Inflammatory macrophage treated with lipopolysaccharide for 1 hour (primary cell): ENCODE measurements around the gene RPRD1B.

Experiments used
- DNase-seq, 2 donors: peaks; one replicate each; pipeline ENCODE4 v3.0.0-alpha.2; 2020 to 2022

Gene RPRD1B

DNA sequence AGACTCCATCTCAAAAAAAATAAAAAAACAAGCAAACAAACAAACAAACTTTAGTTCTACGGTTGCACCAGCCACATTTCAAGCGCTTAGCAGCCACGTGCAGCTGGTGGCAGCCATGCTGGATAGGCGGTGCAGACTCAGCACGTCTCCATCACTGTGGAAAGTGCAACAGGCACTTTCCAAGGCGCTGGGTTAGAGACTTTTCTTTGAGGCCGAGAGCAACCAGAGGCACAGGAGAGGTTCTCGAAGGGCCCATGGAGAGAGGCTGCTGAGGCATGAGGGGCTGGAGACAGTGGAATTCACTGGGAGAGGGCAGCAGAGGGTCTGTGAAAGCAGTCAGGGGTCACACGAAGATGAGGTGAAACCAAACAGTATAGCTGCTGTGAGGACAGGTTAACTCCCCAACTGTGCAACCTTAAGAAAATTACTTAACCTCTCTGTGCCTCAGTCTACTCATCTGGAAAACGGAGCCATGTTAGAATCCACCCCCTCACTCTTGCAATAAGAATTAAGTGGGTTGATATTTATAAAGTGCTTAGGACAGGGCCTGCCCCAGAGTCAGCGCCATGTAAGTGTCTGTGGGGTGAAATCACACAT, 104.0 kb downstream of the RPRD1B start:
- no peak for DNase-seq

- DNase-seq = no peak
Observed at GRCh38 chr20:38138086-38138778, 104.7 kb downstream of the RPRD1B start.

- no peak for DNase-seq
Observed at GRCh38 chr20:38139156-38139912, 105.8 kb downstream of the RPRD1B start.

- DNase-seq = peak in 1 of 2 donors; percentile 30
Observed at GRCh38 chr20:38139977-38140753, 106.6 kb downstream of the RPRD1B start.

DNA sequence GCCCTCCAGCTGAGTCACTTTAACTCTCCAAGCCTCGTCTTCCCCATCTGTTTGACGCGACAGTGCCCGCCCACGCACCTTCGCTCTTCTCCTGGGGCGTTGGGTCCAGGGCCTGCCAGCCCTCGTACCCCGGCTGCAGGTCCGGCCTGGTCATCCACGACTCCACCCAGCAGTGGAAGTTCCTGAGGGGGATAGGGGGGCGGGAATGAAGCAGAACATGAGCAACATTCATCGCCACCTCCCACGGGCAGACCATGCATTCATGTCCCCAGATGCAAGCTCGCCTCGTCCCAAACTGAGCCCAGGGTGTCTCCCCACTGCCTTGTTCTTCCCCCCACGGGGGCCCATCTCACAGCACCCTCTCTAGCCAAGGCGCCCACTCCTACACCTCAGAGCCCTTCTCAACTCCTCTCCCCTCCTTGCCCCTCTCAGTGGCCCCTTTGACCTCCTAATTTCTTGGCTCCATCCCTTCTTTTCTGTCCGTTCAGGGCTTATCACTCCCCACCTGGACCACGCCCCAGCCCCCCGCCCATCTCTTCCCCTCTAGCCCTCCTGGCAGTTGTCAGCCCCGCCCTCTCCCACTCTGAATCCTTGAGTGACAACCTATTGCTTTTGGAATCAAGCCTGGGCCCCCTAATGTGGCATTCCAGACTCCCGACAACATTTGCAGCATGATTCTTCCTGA, 107.8 kb downstream of the RPRD1B start:
- peak; percentile 75 to 92 for DNase-seq
